Forelimb muscle (tissue), 1 donor: Measurements from ENCODE around the gene CAMKK2. TPM values are rescaled to one million over a fixed set of nuclear protein-coding genes. Genes with fewer than 3 reads are reported as not detected.
"Not testable (repeated sequence)": the region's sequence is repeated elsewhere in the genome, so short reads cannot be mapped to it uniquely, and the experiment has no call there.

Source experiments
- DNase-seq: peaks from one replicate; pipeline ENCODE4 v3.0.0-alpha.2; 2013; ENCODE audit warnings: low read depth
- polyA plus RNA-seq: library from polyadenylated mRNA; unstranded; fragments of 120-200 nt; gene quantifications from one replicate; pipeline ENCODE4 v1.2.1, GENCODE V29; 2013; ENCODE audit not compliant: insufficient read length

Gene CAMKK2
- 17.7 TPM for polyA plus RNA-seq

DNA sequence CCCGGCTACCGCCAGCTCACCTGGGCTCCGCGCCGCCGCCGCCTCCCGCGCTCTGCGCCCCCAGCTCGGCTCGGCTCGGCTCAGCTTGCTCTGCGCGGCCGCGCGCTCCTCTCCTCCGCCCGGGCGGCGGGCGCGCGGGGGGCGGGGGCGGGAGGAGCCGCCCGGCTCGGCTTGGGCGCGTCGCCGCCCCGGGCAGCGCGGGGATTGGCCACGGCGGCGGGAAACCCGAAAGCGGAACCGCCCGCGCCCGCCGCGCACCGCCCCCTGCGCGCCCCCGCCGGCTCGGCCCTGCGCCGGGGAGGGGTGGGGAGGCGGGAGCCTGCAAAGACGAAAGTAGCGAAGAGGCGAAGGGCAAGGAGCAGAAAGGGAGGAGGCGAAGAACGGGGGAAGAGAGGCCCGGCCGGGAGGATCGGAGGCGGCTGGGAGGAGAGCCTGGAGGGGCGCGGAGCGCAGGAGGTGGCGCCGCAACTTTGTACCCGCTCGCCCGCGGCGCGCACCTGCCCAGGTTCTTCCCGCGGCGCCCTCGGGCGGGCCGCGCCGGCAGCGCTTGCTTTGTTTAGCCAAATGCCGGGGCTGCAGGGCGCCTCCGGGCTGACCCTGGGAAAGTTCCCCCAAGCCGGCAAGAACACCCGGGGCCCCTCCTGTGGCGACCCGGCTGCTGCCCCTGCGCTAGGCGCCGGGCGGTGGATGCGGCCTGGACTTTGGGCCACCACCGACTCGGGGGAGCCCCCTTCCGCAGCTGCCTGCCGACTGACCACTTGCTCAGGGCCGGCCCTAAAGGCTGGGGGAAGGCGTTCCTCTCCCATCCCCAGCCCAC lies at the start of gene CAMKK2:
TSS of gene CAMKK2 (minus strand) at position 92 of the 817 bp plus-strand sequence. CDS start 22,183 bp downstream, outside the sequence.
- peak; percentile 57 for DNase-seq

- DNase-seq: no peak
These were observed 48.8 kb upstream of the CAMKK2 start for GRCh38 chr12:121345151-121345815.

DNA sequence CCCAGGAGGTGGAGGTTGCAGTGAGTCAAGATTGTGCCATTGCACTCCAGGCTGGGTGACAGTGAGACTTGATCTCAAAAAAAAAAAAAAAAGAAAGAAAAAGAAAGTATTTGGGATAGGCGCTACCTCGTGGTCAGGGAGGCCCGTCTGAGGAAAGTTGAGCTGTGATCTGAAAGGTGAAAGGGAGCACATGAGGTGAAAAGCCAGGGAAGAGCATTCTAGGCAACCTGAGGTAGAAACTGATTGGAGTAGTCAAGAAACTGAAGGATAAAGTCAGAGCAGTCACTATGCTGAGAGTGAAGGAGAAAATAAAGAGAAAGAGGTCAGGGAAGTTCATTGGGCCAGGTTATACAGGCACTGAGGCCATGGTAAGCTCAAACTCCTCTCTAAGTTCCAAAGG lies 48.0 kb upstream of the CAMKK2 start:
- no peak for DNase-seq

GRCh38 chr12:121337416-121337815 lies 40.9 kb upstream of the CAMKK2 start:
- DNase-seq: no peak

DNA sequence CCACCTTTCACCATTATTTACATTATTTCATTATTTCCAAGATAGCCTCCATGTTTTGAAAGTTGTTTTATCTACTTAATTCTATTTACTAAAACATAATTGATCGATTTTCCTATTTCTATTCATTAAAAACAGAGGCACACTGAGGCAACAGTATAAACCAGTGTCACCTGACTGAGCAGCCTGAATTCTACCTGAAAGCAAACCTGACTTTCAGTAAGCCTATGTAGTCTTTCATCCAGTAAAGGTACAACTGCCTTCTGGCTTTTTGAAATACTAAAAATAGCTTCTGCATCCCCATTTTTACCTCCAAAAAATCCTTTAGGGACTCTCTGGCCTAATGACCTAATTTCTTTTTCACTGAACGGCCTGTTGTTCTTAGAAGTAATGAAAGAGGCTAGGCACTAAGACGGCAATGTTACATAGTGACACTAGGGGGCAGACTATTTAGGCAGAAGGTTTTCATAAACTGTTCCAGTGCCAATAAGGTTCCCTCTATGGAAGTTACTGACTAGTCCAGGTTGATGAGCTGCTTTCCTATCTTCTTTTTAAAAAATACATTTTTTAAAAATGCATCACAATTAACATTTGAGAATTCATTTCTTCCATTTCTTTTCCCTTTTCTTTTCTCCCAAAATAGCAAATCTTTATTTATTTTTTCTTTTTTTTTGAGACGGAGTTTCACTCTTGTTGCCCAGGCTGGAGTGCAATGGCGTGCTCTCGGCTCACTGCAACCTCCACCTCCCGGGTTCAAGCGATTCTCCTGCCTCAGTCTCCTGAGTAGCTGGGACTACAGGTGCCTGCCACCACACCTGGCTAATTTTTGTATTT lies 38.2 kb upstream of the CAMKK2 start:
- no peak for DNase-seq

DNA sequence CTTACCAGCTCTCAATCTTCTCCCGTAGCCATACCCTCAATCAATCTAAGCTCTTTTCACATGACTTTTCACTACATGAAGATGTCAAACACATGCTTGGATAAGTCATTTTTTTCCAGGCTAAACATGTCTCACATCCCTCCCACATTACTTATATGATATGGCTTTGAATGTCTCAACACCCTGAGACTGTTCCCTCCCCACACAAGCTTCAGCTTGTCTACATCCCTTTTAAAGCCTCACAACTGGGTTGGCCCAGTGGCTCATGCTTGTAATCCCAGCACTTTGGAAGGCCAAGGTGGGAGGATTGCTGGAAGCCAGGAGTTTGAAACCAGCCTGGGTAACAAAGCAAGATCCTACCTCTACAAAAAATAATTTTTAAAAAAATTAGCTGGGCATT lies 37.2 kb upstream of the CAMKK2 start:
- DNase-seq: no peak

DNA sequence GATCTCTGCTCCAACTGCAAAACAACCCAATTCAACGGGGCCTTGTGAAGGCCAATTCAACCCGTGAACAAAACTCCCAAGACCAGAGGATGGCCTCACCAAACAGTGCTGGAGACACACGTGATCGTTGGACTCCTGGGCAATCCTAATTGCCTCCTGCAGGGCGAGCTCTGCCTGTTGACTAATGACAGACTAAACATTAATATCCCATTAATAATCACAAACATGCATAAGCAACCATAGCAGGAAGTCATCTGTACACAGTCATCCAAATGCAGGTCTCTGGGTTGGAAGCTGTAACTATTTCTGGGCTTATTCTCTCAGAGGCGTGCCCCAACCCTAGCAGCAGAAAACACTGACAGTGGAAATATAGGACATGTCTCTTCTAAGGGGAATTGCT lies 34.7 kb upstream of the CAMKK2 start:
- DNase-seq: no peak

DNA sequence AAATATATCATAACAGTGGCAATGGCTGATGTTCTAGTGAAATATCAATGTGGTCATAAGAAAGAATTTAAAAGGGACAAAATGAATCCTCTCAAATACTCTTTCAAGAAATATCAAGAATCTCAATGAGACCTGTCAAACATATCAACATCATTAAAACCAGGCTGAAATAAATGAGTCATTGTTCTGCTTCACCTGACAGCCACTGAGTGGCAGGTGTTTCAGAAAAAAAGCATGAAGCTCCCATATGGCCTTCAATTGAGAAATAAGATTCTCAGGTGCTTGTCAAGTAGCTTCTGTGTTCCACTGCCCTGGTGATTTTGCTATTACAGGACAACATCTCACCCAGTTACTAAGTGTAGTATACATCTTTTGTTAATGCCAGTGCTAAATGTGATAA lies 34.2 kb upstream of the CAMKK2 start:
- DNase-seq: no peak

- no peak for DNase-seq
These were observed 33.7 kb upstream of the CAMKK2 start for GRCh38 chr12:121330195-121330594.

GRCh38 chr12:121328620-121329019 lies 32.1 kb upstream of the CAMKK2 start:
- DNase-seq: no peak

DNA sequence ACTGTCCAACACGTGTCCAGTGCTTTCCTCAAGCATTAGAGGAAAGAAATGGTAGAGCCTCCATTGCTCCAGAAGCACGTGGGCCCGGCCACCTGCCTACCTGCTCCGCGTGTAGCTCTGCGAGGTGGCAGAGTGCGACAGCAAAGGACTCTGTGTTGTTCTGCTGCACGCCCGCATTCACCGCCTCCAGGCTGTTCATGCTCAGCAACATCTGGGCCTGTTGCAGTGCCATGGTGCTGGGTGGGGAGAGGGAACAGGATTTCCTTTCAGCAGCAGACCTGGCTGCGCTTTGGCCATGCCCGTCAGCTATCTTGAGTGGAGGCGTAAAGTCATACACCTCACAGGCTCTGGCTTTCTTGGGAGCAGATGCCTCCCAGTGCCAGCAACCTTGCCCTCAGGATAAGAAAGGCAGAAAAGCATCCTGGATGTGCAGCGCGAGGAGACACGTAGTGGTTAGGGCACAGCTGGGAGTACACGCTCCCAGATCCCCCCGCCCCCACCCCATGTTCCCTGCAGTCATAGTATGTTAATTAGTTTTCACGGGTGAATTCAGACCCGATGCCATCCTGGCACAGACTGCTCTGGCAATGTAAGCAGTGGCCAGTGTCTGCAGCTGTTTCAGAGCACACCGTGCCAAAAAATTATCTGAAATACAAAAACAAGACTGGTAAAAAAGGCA lies 30.6 kb upstream of the CAMKK2 start:
- no peak for DNase-seq

DNA sequence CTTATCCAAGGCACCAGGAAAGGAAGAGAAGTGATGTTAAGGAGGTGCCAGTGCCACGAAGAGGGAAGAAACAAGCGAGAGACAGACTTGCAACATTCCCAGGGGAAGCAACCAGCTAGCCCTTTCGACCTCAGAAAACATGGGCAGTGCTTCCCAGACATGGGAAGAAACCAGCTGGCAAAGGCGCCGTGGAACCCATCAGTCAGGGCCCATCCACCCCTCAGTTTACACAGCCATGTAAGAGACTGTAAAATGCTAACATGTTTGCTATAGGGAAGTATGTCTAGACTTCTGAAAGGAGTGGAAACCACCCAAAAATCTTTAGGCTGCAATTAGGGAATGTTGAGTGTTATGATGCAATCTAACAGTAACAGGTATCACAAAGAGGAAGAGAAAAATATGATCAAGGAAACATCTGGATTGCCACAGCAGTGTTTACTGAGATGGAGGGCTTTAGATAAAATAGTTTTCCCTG lies 29.4 kb upstream of the CAMKK2 start:
- DNase-seq: no peak

DNA sequence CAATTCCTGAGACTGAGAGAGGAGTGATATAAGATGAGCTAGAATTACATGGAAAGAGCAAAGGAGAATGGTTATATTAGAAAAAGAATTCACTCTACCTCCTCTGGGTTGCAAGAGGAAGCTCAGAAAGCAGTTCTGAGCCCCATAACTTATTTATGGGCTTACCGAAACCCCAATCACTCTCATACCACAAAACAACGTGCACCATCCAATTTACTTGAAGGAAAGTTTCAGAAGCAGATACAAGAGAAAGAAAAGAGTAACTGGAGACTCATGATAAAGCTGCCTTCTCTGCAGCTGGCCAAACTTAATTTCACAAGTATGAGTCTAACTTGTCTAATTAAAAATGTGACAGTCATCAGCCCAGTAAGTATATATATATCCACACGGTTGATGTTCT lies 27.4 kb upstream of the CAMKK2 start:
- no peak for DNase-seq

- DNase-seq: no peak
These were observed 21.6 kb upstream of the CAMKK2 start for GRCh38 chr12:121318121-121318520.

GRCh38 chr12:121314431-121314830 lies 17.9 kb upstream of the CAMKK2 start:
- DNase-seq: no peak

DNA sequence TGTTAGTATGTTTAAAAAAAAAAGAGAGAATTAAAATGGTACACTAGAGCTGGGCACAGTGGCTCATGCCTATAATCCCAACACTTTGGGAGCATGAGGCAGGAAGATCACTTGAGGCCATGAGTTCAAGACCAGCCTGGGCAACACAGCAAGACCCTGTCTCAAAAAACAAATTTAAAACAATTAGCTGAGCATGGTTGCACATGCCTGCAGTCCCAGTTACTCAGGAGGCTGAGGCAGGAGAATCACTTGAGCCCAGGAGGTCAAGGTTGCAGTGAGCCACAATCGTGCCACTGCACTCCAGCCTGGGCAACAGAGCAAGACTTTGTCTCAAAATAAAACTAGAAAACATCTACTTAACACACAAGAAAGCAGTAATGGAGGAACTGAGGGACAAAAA lies 13.7 kb upstream of the CAMKK2 start:
- not testable (repeated sequence) for DNase-seq

DNA sequence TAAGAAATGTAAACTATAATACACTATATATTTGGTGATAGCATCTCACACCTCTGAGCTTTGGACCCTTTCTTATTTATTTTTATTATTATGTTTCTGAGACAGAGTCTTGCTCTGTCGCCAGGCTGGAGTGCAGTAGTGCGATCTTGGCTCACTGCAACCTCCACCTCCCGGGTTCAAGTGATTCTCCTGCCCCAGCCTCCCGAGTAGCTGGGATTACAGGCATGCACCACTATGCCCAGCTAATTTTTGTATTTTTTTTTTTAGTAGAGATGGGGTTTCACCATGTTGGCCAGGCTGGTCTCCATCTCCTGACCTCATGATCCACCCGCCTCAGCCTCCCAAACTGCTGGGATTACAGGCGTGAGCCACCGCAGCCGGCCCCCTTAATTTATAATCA lies 10.9 kb upstream of the CAMKK2 start:
- not testable (repeated sequence) for DNase-seq

- DNase-seq: no peak
These were observed 7.8 kb upstream of the CAMKK2 start for GRCh38 chr12:121304306-121304705.

DNA sequence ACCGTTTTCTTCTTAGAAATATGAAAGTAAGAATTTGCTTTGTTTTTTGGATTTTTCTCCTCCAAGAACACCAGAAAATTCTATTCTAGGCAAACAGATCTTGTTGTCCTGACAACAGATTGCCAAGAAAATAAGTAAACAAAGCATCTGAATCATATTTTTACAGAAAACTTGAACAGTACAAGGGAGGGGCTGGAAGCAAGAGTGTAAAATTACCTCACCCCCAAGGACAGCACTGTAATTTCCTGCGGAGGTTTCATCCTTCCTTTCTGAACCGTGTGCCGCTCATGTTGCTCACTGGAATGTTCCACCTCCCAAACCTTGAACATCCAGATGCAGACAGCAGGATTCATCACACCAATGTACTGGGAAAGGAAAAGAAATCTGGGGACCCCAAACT lies 5.4 kb upstream of the CAMKK2 start:
- no peak for DNase-seq

DNA sequence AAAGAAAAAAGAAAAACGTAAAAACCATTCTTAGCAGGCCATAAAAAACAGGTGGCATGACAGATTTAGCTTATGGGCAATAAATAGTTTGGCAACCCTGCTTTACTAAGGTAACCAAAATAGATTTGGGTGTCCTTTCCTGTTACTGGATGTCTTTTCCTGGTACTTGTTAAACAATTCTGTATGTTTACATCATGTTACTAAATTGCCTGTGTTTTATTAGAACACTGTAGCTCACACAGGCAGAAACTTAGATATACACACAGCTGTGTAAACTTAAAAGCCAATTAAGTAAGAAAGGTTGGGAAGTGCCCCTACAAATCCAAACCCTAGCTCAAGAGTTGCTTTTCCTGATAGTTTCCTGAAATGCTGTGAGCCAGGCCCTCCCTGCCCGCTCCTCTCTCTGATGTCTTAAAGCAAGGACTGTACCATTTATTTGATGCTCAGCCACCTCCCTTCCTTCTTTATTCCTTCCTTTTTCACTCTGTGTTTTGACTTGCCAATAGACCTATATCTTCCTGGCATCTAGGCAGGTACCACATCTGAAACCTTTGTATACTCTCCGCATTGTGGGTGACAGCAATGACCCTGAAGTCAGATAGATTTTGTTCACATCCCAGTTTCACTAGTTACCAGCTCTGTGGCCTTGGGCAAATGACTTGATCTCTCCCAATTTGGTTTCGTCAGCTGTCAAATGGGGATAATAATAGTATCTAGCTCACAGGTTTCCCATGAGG lies 3.7 kb upstream of the CAMKK2 start:
- no peak for DNase-seq

DNA sequence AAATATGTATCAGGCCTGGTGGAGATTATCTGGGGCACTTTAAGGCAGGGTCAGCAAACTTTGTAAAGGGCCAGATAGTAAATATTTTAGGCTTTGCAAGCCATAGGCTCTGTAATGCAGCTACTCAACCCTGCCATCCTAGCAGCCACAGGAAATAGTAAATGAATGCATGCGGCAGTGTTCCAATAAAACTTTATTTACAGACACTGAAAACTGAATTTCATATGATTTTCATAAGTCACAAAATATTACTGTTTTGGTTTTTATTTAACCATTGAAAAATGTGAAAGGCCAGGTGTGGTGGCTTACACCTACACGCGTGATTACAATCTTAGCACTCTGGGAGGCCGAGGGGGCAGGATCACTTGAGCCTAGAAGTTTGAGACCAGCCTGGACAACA lies 3.2 kb upstream of the CAMKK2 start:
- DNase-seq: no peak
